ENCODE results near the gene GPR146.
A peak's percentile ranks its signal among the peaks of the same experiment; 100 is the strongest.
"Not testable (repeated sequence)": the region's sequence is repeated elsewhere in the genome, so short reads cannot be mapped to it uniquely, and the experiment has no call there.

GPR146 gene, protein sequence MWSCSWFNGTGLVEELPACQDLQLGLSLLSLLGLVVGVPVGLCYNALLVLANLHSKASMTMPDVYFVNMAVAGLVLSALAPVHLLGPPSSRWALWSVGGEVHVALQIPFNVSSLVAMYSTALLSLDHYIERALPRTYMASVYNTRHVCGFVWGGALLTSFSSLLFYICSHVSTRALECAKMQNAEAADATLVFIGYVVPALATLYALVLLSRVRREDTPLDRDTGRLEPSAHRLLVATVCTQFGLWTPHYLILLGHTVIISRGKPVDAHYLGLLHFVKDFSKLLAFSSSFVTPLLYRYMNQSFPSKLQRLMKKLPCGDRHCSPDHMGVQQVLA

DNA sequence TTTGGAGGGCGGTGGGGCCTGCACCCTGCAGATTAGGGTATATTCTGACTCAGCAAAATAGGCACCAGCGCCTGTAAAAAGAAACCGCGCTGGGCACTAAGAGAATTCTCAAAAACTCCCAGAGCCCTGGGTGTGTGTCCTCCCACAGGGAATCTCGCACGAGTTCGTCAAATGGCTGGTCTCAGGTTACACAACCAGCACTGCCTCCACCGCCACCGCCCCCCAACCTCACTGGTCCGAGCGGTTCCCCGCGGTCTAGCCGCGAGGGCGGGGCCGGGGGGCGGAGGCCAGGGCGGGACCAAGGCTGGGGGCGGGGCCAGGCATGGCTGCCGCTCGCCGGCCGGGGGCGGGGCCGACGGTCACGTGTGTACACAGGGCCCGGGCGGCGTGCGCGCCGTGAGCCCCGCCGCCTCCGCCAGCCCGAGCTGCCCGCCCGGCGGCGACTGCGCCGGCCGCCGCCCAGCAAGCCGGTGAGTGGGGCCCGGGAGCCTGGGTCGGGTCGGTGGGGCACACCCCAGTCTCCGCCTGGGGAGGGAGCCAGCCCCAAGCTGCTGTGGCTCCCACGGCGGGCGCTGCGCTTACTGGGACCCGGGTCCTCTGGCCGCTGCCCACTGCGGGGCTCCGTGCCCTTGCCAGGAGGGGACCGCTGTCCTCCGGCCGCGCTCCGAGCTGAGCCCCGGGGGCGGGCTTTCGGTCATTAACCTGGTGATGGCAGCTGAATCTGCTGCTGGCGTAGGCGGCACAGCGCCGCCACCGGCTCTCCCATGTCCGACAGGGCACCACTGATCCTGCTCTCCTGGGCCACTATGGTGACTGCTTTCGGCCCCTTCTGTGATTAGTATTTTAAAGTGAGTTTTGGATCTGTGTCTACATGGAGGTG, at the start of gene GPR146:
Gene GPR146 (plus strand): TSS at position 358 of the 880 bp plus-strand sequence. CDS start 12,970 bp downstream, outside the sequence.
- peak; percentile 95 to 100 (median 98) for DNase-seq

DNA sequence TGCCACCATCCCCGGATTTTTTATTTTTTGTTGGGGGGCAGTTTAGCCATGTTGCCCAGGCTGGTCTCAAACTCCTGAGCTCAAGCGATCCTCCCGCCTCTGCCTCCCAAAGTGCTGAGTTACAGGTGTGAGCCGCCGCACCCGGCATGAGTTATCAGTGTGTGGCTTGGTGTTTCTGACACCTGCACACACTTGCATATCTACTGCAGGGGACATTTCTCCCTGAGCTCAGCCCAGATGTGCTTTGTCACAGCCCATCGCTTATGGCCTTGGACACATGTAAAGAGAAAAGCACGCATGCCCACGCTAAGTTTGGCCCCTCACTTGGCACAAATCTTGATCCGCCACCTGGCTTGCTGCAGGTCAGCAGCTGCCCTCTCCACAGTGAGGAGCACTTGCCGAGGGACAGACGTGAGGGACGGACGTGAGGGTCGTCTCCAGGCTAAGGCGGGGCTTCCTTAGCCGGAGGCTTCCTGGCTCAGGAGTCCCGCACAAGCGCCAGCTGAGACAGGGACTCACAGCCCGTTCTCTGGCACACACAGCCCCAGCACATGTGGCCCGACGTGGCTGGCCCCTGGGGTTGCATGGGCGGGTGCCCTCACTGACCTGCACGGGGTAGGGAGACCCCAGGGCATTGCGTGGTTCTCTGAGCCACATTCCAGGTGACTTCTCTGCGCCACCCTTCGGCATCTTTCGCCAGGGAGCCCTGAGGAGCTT, 49.6 kb upstream of the GPR146 start:
- DNase-seq: no peak

DNA sequence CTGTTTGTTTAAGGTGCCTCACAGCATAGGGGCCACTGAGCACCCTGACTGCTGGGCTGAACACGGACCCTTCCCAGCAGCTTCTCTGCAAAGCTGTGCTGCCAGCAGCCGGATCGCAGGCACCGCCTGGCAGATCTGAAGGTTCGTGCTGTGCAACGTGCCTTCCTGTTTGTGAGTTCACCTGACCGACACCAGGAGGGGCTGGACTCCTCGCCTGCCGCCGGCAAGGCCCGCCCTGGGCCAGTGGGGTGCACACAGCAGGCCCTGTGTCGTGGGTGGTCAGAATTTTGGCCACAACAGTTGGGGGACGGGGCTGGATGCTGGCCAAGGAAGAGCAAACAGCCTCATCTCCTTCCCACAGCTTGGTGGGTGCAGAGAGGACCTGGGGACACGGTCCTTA, 48.8 kb upstream of the GPR146 start:
- no peak for DNase-seq

DNA sequence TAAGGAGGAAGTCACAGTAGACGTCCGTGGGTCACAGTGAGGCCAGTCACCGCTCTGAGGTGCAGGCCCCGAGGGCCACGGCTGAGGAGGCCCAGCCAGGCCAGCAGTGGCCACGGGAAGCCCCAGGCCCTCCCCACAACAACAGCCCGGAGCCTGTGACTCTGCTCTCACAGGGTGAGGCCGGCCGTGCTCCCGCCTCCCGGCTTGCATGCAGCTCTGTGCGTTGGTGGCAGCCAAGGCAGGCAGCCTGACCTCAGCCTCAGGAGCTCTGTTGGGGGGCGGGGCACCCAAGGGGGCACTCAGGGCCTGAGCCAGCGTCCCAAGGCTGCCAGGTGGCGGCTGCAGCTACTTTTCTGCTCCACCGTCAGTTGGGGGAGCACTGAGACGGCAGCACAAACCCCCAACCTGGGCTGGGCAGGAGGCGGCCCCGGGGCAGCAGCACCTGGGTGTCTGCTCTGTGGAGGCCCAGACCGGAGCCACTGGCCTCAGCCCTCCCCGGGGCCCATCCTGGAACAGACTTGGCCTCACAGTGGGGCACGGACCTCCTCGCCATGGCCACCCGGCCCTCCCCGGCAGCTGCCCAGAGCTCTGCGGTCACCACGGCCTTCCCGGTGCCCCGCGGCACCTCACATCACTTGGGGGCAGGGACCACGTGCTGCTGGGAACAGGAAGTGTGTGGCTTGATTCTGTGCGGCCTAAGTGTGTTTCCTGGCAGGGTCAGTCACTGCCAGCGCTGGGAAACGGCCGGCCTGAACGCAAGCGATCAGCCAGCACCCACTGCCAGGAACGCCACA, 48.1 kb upstream of the GPR146 start:
- DNase-seq: peak; percentile 41 to 62 (median 59)

DNA sequence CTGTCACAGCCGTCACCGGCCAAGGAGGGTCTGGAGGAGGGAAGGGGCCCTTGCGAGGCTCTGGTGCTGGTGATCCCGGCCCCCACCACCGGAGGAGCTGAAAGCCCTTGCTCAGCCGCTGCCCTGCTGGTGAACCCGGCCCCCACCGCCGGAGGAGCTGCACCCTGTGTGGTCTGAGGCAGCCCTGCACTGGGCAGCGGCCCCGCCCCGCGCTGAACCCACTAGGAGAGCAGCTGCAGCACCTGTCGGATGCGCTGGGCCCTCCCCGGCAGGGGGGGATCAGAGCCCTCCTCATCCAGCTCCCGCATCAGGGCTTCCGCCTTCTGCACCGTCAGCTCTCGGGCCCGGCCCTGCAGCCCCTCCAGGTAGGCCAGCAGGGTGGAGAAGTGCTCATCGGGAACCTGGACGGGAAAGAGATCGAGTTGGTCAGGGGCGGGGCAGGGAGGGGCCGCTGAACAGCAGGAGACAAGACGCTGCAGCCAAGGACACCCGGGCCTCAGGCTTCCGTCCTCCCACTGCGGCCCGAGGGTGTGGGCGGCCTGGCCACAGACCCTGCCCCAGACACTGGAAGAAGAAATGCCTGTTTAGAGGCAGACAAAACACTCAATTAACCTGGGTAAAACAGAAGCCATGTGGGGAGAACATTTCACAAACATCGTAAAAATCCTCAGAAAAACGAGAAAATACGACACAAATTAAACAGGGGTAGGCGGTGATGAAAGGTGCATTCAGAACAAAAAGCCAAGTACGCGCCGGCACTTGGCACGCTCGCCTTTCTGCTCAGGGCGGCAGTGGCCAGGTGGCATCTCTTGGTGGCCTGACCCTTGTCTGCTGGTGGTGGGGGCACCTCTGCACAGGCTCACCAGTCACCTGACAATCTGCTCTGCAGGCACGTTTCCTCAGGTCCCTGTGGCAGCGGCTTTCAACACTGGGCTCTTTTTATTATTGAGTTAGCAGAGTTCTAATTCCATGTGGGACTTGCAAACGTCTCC, 46.6 kb upstream of the GPR146 start:
- DNase-seq: no peak

DNA sequence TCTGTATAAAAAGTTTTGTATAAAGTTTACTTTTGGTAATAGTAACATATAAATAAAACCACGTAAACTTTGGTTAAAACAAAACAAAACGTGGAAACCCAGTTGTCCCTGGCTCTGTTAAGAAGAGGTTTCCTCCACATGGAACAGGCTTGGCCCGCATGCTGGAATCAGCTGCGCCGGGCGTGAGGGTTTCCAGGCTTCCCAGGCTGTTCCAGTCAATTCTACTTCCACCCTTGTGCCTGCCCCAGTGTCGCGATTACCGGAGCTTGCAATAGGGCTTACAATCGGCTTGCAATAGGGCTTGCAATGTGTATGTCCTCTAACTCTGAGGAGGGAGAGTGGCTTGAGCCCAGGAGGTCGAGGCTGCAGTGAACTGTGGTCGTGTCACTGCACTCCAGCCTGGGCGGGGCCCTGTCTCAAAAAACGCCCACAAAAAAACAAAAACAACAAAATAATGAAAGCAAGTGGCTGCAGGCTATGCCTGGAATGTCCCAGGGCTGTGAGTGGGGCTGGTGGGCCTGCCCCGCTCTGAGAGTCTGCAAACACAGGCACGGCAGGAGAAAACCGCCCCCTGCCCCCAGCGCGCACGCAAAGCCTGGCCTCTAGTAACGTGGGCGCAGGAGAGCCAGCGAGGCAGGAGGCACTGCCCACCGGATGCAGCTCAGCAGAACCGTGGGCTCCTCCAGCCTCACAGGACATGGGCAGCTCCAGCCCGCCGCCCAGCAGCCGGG, 45.0 kb upstream of the GPR146 start:
- DNase-seq: no peak

DNA sequence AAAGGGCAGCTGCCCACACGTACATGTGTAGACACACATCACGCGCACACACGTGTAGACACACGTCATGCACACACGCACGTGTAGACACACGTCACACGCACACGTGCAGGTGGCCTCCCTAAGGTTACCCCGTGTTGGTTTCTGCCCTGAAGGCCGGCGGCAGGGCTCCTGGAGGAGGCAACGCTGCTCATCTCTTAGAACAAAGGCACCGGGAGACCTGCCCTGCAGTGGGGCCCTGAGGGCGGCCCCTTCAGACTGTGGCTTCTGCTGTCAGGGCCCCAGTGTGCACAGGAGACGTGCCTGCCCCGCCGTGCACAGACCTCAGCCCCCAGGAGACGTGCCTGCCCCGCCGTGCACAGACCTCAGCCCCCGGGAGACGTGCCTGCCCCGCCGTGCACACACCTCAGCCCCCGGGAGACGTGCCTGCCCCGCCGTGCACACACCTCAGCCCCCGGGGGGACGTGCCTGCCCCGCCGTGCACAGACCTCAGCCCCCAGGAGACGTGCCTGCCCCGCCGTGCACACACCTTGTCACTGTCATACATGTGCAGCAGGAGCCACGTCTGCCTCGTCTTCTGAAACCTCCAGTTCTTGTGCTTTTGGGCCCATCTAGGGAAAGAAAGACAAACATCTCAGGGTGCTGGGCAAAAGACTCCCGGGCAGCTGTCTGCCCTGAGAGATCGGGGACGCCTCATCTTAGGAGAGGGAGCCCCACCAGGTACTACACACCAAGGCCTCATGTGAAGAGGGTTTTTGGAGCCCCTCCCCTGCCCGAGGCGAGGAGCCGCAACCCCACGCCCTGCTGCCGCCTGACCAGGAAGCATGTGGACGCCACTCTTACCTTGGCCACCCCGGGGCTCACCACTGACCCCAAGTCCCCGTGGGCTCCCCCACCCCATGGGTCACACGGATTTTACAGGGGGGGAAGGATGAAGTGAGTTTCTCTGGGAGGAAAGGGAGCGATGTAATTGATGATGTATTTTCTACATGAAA, 44.1 kb upstream of the GPR146 start:
- DNase-seq: no peak

DNA sequence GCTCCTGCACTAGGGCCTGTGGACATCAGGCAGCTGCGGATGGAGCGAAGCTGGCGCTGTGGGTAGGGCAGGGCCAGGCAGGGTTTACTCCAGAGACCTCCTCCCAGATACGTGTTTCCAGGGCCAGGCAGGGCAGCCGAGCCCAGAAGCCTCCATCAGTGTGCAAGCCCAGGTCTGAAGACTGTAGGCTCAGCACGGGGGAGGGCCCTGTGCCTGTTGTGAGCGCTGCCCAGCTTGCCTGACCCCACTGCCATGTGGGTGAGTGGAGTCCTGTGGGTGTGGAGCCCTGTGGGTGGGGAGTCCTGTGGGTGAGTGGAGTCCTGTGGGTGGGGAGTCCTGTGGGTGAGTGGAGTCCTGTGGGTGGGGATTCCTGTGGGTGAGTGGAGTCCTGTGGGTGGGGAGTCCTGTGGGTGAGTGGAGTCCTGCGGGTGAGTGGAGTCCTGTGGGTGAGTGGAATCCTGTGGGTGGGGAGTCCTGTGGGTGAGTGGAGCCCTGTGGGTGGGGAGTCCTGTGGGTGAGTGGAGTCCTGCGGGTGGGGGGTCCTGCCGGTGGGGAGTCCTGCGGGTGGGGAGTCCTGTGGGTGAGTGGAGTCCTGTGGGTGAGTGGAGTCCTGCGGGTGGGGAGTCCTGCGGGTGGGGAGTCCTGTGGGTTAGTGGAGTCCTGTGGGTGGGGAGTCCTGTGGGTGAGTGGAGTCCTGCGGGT, 43.1 kb upstream of the GPR146 start:
- DNase-seq: not testable (repeated sequence)

DNA sequence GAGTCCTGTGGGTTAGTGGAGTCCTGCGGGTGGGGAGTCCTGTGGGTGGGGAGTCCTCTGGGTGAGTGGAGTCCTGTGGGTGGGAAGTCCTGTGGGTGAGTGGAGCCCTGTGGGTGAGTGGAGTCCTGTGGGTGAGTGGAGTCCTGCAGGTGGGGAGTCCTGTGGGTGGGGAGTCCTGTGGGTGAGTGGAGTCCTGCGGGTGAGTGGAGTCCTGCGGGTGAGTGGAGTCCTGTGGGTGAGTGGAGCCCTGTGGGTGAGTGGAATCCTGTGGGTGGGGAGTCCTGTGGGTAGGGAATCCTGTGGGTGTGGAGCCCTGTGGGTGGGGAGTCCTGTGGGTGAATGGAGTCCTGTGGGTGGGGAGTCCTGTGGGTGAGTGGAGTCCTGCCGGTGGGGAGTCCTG, 42.3 kb upstream of the GPR146 start:
- DNase-seq: not testable (repeated sequence)

DNA sequence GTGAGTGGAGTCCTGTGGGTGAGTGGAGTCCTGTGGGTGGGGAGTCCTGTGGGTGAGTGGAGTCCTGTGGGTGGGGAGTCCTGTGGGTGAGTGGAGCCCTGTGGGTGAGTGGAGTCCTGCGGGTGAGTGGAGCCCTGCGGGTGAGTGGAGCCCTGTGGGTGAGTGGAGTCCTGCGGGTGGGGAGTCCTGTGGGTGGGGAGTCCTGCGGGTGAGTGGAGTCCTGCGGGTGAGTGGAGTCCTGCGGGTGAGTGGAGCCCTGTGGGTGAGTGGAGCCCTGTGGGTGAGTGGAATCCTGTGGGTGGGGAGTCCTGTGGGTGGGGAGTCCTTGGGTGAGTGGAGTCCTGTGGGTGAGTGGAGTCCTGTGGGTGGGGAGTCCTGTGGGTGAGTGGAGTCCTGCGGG, 41.9 kb upstream of the GPR146 start:
- DNase-seq: not testable (repeated sequence)

DNA sequence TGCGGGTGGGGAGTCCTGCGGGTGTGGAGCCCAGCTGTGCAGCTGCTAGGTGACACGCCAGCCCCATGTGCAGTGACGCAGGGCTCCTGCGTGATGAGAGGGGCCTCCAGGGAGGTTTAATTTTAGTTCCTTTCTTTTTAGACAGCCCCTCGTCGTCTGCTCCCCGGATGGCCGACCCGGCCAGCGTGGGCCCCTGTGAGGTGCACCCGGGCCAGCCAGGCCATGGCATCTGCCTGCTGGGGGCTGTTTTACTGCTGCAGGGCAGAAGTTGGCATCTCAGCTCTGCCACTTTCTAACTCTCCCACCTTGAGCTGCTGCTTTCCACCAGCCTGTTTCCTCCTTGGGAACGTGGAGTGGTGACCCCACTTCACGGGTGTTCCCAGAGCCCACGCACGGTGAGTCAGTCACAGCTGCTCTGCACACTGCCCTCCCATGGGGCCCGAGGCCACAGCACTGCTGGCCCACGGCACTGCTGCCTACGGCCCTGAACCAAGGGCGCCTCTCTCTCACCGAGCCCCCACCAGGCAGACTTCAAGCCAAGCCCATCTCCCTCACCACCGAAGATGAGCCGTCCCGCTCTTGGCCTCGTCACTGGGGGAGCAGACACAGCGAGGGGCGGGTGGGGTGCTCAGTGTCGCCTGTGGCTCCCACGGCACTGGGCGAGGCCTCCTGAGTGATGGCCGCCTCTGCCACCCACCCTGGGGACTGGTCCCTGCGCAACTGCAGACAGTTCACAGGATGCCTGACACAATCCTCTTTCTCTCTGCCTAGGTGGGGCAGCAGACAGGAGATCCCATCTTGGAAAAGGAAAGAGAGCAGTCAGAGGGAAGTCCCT, 40.1 kb upstream of the GPR146 start:
- DNase-seq: peak in 2 of 3 donors; percentile 40 to 53

DNA sequence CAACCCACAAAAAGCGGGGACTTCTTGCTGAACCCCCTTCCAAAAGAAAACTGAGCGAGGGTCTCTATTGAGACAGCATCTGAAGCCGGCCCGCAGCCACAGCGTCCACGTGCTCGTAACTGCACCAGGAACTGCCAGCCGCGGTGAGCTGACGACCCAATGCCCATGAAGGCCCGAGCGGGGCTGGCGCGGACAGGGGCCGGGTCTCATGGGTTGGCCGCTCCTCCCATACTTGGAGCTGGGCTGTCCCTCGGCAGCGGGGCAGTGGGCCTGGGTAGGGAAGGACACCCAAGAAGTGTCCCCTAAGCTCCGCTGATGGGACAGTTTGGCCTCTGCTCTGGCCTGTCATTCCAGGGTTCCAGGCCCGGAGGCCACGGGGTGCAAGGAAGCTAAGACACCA, 39.0 kb upstream of the GPR146 start:
- no peak for DNase-seq

DNA sequence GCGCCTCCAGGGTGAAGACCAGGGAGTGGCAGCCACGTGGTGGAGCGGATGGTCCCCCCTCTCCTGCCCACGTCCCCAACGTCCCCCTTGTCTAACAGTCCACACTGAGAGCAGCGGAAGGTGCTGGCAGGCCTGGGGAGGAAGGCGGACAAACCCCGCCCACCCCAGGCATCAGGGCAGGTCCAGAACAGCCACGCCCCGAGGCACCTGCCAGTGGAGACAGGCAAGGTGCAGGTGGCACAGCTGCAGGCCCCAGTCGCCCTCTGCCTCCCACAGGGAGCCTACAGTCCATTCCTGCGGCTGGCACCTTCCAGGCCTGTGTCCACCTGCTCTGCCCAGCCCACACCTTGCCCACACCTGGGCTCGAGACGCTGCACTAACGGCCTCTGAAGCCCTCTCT, 36.4 kb upstream of the GPR146 start:
- no peak for DNase-seq

DNA sequence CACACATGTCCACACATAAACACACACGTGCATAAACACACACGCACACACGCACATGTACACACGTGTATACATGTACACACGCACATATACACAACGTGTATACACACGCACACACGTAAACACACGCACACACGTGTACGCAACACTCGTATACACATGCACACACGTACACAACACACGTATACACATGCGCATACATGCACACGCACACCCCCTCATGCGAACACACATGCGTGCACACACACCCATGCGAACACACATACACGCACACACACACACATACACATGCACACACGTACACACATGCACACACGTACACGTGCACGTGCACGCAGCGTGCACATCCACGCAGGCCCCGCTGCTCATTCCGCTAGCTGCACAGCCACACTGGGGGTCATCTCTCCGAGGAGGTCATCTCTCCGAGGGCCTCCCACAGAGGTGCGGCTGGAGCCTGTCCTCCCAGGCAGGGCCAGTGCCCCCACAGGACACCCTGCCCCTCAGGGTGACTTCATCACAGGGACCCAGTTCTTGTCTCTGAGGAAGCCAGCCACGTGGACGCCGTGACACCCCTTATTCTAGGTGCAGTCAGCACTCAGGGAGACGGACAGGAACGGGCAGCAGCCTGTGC, 35.5 kb upstream of the GPR146 start:
- DNase-seq: no peak

DNA sequence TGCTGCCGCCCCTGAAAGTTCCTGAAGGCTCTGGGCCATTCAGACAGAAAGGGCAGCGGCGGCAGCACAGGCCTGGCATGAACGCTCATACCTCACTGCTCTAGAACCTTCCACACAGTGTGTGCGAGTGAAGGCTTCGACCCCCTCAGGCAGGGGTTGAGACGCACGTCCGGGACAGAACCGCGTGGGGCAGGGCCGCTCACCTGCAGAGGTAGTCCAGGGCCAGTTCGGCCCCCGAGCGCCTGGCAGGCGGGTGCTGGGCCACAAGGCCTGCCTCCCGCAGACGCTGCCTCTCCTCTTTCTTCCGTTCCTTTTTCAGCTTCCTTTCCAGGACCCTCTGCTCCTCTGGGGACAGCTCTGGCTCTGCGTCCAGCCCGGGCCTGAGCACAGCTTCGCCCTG, 34.6 kb upstream of the GPR146 start:
- DNase-seq: no peak

DNA sequence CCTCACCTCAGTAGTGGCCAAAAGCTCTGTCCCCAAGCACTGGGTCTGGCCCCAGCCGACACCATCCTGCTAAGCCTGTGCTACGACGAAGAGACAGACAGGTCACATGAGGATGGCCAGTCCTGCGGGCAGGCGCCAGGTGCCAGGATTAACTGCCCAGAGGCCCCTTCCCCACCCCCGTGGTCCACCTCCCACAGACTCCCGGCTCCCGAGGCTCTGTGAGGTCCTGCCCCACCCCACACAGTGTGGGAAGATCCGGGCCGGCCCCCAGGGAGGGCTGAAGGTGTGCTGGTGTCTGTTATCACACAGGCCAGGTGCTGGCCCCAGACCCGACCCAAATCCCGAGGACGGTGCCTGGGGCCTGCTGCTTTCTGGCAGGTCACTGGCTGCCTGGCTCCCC, 34.1 kb upstream of the GPR146 start:
- no peak for DNase-seq
